ENCODE measurements around the gene CHCHD3. TPM values are rescaled to one million over a fixed set of nuclear protein-coding genes. Genes with fewer than 3 reads are reported as not detected.
A peak's percentile ranks its signal among the peaks of the same experiment; 100 is the strongest.

Gene CHCHD3
- total RNA-seq, 1 donor from 2014 or later: 38.5 TPM

GRCh38 chr7:132871419-132871818 is 210.5 kb downstream of the CHCHD3 start:
- no peak overlapping the region for H3K4me3 ChIP-seq
- no peaks in the 10 kb centered on the region for H3K4me1 ChIP-seq
- H3K27ac ChIP-seq: no peak overlapping the region
- no peaks in the 10 kb centered on the region for H3K36me3 ChIP-seq
- no peak for TF ChIP-seq CTCF (IDR thresholded peaks at IDR 0.05)
- ATAC-seq (no peak), DNase-seq (no peak)
- intact Hi-C loops (cut with DNase I): no loop called here
- no peaks in the 10 kb centered on the region for H3K9me3 ChIP-seq
- no peaks in the 10 kb centered on the region for H3K27me3 ChIP-seq (ENCODE audit: low read depth)

DNA sequence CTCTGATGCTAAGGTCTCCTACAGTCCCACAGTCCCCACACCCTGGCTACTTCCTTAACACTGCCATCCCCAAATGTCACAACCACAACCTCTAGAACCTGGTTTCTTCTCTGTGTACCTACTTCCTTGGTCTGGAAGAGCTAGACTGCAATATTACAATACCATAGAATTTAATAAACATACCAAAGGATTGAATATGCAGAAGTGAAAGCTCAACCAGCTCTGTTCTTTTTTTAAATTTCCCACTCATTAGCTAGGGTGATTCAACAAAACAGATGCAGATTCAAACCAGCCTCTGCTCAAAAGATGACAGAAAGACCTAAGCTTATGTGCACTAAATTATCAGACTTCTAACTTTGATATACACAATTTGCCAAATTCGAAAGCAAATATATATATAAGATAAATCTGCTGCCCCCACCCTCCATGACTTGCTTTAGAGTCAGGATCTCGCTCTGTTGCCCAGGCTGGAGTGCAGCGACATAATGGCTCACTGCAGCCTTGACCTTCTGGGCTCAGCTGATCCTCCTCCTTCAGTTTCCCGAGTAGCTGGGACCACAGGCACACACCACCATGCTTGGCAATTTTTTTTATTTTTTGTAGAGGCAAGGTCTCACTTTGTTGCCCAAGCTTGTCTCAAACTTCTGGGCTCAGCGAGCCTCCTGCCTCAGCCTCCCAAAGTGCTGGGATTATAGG is 212.6 kb downstream of the CHCHD3 start:
- DNase-seq: no peak
- intact Hi-C loops (cut with DNase I): no loop called here
- Histone ChIP-seq H3K36me3 (no peaks in the 10 kb centered on the region), H3K9me3 (no peaks in the 10 kb centered on the region), H3K4me3 (no peak overlapping the region), H3K27me3 (ENCODE audit: low read depth) (no peaks in the 10 kb centered on the region), H3K4me1 (peaks cover 9% of the 10 kb centered on the region), H3K27ac (no peak overlapping the region)
- no peak for TF ChIP-seq CTCF (IDR thresholded peaks at IDR 0.05)
- ATAC-seq: no peak

GRCh38 chr7:132866551-132866950 is 215.3 kb downstream of the CHCHD3 start:
- H3K36me3 ChIP-seq: no peaks in the 10 kb centered on the region
- no peaks in the 10 kb centered on the region for H3K9me3 ChIP-seq
- H3K4me3 ChIP-seq: no peak overlapping the region
- no peak for ATAC-seq
- H3K27ac ChIP-seq: no peak overlapping the region
- no peaks in the 10 kb centered on the region for H3K27me3 ChIP-seq (ENCODE audit: low read depth)
- no peak for DNase-seq
- peaks cover 9% of the 10 kb centered on the region for H3K4me1 ChIP-seq
- intact Hi-C loops (cut with DNase I): no loop called here
- TF ChIP-seq CTCF (IDR thresholded peaks at IDR 0.05): no peak

DNA sequence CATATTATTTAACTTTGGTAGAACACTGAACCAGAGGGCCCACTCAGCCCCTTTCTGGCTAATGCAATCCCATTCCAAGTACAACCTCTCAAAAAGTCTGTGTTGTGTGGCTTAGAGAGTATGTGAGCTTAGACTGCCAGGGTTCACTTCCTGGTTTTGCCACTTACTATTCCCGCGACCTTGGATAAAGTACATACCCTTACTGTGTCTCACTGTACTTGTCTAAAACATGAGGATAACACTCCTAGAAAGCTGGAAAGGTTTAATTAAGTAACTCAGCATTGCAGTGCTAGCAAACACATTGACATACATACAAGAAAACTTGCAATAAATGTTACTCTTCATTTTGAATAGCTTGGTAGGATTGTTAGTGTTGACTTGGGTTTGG is 215.8 kb downstream of the CHCHD3 start:
- DNase-seq (no peak), ATAC-seq (peak; percentile 68 to 76)
- TF ChIP-seq CTCF (IDR thresholded peaks at IDR 0.05): no peak
- Histone ChIP-seq H3K4me1 (peaks cover 9% of the 10 kb centered on the region), H3K27ac (peak overlapping the region; percentile 54), H3K36me3 (no peaks in the 10 kb centered on the region), H3K4me3 (no peak overlapping the region), H3K9me3 (no peaks in the 10 kb centered on the region), H3K27me3 (ENCODE audit: low read depth) (no peaks in the 10 kb centered on the region)
- intact Hi-C loops (cut with DNase I): no loop called here

DNA sequence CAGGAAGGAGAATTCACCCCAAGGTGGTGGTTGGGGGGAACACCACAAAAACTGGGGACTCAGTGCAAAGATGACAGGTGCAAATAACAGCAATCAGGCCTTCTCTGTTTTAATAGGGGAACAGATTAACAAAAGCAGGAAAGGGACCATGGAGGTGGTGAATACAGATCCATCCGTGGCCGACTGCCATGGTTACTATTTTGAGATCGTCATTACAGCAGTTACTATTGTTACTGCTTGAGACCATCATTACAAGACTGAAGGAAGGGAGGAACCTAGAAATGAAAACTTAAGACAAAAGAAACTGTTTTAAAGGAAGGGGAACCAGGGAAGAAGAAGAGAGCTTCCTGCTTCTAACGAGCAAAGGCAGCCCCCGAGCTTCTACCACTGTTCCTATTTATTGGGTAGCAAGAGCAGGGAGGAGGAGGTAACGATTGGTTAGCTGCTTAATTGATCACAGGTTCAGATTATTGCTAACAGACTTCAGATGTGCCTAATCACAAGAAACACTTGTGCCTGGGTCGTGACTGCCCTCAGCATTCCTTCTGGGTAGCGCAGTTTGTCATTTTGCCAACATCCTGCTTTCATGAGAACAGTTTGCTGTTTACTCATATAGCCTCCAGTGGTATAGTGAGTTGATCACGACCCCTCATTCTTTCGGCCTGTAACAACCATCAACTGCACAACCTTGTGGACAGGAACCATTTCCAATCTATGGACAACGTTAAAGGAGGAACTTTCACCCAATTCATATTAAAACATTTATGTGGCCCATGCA is 216.3 kb downstream of the CHCHD3 start:
- DNase-seq (no peak), ATAC-seq (no peak)
- Histone ChIP-seq H3K27ac (peak overlapping the region; percentile 54), H3K27me3 (ENCODE audit: low read depth) (no peaks in the 10 kb centered on the region), H3K4me3 (no peak overlapping the region), H3K9me3 (no peaks in the 10 kb centered on the region), H3K4me1 (peaks cover 9% of the 10 kb centered on the region), H3K36me3 (no peaks in the 10 kb centered on the region)
- intact Hi-C loops (cut with DNase I): no loop called here
- no peak for TF ChIP-seq CTCF (IDR thresholded peaks at IDR 0.05)

Measured in lower lobe of right lung (tissue), 2 donors.